CD4-positive, alpha-beta T cell treated with Interferon gamma for 1 hour (primary cell): ENCODE results near the gene HDDC2.

ENCODE experiments used
- DNase-seq: peaks from one replicate; pipeline ENCODE4 v3.0.0-alpha.2; 2020

The HDDC2 gene

DNA sequence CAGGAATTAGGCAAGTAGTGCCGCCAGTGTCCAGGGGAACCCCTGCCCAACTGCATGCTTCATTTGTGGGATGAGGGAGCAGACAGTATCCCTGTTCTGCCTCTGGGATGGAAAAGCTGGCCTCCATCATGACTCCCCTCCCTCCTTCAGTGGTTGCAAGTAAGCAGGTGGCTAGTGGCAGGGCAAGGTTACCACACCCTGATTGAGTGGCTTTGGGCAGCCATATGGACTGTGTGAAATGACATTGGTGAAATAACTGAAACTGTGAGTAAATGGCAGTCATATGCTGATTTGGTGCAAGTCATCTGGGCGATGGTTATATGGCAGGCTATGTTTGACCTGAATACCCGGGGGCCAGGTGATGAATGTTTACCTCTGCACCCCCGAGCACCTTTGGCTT is 33.0 kb downstream of the HDDC2 start:
- no peak for DNase-seq

DNA sequence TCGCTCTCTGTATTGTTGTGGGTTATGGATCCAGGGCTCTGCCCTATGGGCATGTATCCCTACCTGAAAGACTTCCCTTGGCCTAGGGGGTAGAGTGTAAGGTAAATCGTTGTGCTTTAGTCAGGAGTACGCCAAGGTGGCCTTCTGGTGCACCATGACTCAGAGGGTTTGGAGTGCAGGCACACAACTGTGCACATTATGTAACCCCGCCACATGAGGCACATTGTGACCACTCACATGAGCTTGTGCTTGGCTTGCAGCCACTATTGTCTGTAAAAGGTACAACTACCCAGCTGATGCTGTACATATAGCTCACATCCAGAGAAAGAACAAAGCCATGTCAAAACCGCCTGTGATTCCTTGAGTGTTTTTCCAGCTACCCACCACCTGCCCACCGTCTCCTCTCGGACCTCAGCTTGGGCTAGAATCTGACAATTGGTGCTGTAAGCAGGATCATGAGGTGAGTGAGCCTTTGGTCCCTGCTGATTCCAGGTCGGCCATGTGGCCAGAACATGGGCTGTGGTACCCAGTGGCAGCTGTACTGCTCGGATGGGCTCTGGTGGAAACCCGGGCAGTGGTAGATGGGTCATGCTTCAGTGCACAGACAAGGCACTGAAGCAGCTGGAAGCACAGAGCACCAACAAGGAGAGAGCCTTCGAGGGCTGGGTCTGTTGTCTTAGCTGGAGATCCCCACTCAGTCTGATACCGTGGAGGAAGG is 33.8 kb downstream of the HDDC2 start:
- no peak for DNase-seq

DNA sequence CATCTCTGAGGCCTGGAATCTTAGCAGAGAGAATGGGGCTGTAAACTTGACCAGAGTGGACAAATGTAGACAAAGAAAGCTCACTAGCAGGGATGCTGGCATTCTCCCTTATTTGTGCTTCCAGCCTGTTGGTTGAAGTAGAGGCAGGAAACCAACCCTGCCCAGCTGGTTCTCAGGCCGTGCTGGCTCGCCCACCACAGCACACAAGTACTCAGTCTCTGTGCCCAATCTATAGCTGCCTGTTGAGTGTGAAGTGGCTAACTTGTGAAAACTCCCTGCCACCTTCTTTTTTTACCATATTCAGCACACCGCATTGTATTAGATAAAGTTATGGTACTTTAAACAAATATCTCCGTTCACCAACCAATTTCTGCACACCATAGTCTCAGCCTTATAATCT is 37.3 kb downstream of the HDDC2 start:
- DNase-seq: no peak

DNA sequence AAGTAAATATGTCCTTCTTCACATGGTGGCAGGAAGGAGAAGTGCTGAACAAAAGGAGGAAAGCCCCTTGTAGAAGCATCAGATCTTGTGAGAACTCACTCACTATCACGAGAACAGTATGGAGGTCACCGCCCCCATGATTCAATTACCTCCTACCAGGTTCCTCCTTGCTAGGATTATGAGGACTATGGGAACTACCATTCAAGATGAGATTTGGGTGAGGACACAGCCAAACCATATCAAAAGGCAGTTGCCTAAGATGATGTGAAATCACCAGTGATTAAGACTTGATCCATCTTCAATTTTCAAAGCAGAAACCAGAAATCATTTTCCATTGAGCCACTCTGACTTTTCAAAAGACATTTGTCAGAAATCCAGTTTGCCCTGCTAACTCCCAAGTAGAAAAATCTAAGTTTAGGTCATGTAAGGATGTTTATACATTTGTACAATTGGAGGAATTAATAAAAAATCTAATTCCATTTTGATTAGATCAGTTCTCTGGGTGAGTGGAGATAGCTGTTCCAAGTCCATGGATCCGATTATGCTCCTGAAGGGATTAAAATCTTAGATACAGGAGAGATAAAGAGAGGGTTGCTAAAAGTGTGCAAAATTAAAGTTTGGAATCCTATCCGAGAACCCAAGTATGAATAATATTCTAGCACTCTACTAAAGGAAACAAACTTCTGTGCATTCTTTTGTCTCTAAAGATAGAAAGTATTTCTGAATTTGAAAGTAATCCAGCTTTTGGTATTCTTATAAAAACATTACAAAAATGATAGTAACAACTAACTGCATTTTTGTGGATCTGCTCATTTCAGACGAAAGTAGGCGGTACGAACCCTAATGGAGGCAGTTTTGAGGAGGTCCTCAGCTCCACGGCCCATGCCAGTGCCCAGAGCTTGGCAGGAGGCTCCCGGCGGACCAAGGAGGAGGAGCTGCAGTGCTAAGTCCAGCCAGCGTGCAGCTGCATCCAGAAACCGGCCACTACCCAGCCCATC is 39.5 kb downstream of the HDDC2 start:
- DNase-seq: no peak

DNA sequence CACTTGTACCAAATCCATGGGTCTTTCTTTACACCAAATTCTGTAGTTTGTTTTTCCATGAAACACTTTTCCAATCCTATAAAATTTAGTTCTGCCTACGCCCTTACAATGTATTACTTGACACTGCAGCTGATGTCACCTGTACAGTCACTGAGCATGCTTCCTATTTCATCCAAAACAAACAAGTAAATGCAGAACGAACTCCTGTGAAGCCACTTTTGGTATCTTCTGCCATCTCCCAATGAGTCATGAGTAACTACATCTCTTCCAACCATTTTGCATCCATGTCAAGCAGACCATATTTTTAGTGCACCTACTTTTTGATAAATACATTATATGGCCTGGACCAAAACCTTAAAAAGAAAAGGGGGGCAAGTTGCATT is 42.4 kb downstream of the HDDC2 start:
- no peak for DNase-seq

DNA sequence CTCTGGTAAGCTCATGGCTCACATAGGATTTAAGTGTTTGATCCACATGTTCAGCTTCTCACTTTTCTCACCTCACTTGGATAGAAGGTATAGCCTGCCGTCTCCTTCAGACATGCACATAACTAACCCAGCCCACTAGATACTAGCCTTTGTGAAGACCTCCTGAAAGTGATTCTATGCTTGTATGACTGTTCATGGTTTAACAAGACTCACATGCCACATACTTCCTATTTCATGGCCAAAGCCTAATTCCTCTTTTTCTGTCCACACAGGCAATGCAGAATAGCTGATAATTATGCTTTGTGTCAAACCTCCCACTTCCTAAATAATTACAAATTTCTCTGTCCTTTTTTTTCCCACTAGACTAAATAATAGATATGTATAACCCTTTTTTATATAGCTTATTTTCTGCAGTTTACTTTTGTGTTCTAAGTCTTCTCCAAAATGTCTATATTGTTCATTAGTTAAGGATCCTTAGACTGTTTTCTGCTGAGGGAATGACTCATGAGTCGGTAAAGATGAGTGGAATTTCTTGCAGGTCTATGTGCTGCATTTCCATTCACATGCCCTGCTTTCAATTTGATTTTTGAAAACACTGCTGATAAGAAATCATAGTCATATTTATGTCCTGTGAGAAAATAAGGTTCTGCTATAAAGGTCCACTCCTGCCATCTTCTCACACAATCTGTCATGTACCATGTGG is 43.0 kb downstream of the HDDC2 start:
- DNase-seq: no peak

DNA sequence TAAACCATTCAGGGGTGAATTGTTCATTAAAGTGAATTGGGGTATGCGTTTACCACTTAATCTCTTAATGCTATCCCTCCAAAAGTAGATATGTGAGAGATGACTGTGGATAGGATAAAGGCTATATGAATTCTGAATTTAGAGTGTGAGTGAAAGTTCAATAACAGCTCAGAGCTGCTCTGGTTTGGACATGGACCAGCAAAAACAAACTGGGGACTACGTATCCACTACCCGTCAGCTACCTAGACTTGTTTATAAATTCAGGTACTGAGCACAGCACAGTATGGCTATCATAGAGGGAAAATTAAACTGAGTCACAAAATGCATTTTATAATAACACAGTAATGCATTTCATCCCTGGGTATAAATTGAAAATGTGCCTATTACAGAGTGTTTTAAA is 44.4 kb downstream of the HDDC2 start:
- no peak for DNase-seq

DNA sequence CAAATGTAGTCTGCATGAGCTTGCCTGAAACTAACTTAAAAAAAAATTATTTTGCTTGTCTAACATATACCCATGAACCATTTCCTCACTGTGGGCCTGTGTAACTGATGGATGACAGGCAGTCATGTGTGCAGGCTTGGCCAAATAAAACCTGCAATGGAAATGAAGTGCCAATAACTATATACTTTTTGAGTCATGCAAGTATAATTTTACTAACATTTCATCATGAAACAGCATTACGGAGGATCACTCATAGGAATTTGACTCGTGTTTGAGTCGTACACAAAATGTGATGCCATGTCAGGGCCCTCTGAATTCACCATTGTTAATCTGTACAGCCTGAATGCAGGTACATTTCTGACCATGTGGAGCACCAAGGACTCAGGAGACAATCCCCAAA is 46.6 kb downstream of the HDDC2 start:
- no peak for DNase-seq

DNA sequence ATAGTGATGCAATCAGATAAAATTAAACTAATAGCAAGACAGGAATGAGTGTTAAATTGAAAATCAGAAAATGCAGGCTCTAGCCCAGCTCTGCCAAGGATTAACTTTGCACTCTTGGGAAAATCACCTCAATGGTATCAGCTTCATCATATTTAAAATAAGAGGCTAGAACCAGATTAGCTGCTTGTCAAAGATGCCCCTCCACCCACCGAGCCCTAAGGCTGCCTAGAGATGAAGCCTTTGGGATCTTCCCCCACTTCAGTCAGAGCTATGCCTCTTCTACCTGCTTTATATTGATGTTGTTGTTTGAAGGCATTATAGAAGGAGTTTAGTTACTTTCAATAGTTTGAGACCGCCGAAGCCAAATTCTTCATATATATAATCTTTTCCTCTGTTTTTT is 47.4 kb downstream of the HDDC2 start:
- no peak for DNase-seq

DNA sequence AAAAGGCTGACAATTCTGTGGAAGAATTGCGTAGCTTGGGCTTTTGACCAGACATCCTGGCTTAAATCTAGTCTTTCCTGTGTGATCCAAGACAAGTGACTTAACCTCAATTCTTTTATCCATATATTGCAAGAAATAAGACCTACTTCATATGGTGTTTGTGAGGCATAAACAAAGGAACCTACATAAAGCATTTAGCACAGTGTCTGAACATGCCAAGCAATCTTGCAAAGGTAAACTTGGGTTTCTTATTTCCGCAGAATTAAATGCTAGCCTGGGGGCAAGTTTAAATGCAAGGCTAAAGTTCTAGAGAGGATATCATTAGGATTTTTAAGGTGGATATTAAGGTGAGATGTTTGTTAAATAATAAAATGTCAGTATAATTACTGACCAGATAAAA is 47.9 kb downstream of the HDDC2 start:
- no peak for DNase-seq

DNA sequence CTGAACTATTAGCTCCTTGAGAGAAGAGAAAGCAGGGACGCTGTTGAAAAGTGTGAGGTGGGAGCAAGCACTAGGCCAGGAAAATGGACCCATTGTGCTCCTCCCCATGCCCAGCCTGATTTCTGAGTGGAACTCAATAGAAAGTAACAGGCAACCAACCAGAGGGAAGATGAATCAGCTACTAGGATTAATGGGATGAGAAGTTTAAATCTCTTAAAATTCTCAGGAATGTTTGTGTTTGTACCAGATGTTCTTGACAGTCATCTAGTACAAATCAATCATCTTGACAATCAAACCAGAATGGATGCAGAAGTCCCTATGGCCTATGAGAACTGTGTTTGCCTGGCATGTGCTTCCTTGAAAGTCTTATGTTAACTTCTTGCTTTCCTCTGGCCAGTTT is 48.9 kb downstream of the HDDC2 start:
- no peak for DNase-seq

DNA sequence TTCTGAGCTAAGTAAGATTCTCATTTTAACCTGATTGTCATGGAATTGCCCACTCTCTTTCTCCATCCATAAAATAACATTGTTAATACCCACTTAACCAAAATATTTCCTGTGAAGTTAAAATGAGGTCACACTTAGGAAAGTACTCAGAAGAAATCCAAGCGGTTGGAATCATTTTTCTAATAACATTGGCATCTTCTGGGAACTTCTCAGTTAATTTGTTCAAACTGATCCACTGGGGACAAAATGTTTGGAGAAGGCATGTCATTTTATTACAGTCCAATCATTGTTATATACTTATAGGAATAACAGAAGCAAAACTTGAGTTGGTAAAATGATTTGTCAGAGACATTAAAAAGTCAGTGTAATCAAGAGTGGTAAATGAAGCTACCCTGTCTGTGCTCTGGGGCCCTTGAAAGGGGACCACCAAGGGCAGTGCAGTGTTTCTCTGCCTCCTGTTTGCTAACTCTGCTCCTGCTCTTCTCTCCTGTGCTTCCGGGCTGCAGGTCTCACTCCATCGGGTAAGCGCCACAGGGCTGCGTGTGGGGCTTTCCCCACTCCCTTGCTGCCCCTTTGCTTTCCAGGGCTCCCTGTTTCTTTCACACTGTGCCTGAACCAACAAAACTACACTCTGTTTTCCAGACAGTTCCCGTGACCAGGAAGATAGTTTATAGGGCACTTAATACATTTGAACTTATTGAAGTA is 50.1 kb downstream of the HDDC2 start:
- DNase-seq: no peak

DNA sequence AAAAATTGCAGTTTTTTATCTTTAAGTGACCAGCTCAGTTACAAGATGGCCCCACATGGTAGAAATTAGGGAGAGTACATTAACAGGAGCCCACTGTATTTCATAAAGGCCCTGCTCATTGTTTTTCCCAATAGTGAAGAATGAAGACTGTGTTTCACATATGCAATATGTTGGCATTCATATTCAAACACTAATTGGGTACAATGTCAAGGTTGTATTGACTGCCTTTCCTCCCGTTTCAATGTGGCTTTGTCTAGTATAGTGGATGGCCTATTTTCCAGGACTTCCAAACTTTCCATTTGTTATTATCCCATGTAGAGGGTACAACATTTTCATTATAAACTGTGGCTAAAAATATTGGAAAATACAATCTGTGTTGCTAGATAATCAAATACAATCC is 51.3 kb downstream of the HDDC2 start:
- no peak for DNase-seq

DNA sequence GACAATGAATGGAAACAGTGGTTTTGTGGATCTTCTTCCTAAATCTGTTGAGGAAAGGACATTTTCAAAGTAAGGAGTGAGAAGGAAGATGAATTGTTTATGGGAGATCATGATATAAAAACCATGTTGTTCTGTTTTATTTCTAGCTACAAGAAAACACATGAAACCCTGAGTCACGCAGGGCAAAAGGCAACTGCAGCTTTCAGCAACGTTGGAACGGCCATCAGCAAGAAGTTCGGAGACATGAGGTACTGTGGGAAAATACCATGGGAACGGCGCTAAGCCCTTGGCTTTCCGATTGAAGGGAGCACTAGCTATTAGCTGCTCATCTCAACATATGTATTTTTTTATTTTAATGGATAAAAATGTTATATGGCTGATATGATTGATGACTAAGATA is 53.6 kb downstream of the HDDC2 start:
- DNase-seq: no peak

DNA sequence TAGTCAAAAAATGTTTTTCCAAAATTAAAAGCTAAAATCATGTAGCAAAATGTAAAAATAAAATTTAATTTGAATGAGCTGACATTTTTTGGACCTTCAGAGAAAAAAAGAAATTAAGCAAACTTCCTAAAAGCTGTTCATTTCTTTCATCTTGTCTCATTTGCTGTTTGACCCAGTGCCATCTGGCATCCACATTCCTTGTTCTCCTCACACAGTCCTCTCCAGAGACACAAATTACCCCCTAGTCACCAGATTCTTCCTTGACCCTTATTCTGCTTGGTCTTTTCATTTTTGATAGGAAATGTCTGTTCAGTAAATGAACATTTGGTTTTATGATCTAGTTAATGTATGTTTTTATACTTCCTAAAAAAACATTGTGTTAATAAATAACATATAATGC is 55.2 kb downstream of the HDDC2 start:
- no peak for DNase-seq

DNA sequence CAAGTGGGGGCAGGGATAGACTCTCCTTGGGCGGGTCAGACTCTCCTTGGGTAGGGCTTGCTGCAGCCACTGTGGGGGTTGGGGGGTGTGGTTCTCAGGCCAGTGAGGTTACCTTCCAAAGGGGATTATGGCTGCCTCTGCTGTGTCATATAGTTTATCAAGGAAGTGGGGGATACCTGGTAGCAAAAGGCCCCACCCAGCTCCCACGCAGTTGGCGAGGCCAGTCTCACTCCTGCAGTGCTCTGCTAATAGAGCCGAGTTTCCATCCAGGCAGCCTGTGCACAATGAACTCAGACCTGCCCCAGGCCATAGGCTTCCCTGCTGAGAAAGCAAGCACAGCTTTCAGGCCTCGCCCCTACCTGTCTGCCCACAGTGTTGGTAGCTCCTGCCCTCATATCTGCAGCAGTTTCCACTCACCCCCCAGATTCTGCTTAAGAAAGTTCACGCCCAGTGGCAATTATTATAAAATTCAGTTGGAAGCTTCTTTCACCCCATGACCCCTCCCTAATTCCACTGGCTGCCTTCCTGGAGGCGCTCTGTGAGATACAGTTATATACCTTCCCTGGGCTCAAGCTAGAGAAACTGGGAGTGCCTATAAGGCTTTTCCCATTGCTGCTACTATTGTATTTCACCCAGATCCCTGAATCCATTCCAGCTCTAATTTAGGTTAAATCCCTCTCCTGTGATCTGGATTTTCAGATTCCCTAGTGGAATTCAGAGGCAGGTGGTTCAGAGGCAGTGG is 56.1 kb downstream of the HDDC2 start:
- no peak for DNase-seq

DNA sequence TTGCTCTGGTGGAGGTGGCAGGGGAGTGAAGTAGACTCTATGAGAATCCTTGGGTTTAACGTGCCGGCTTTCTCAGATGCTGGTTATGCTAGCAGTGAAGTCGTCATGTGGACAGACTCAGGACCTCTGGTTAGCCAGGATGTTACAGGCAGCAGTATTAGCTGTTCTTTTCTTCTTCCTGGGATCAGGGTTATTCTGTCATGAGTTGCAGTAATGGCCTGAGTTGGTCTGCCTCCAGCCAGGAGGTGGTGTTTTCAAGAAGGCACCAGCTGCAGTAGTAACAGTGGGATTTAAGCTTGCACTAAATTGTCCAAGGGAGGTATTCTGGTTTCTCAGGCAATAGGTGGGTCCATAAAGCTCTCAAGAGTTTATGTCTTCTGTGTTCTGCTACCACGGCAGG is 56.7 kb downstream of the HDDC2 start:
- DNase-seq: no peak

DNA sequence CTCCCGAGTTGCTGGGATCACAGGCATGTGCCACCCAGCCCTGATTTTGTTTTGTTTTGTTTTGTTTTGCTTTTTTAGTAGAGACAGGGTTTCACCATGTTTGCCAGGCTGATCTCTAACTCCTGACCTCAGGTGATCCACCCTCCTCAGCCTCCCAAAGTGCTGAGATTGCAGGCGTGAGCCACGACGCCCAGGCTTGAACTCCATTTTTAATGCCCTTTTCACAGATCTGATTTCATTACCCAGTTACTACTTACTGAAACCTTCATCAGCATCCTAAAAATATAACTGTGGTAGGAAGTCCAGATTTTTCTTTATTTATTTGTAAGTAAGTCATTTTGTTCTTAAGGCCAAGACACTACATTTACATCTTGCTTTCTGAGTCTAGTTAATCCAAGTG is 64.0 kb downstream of the HDDC2 start:
- no peak for DNase-seq

DNA sequence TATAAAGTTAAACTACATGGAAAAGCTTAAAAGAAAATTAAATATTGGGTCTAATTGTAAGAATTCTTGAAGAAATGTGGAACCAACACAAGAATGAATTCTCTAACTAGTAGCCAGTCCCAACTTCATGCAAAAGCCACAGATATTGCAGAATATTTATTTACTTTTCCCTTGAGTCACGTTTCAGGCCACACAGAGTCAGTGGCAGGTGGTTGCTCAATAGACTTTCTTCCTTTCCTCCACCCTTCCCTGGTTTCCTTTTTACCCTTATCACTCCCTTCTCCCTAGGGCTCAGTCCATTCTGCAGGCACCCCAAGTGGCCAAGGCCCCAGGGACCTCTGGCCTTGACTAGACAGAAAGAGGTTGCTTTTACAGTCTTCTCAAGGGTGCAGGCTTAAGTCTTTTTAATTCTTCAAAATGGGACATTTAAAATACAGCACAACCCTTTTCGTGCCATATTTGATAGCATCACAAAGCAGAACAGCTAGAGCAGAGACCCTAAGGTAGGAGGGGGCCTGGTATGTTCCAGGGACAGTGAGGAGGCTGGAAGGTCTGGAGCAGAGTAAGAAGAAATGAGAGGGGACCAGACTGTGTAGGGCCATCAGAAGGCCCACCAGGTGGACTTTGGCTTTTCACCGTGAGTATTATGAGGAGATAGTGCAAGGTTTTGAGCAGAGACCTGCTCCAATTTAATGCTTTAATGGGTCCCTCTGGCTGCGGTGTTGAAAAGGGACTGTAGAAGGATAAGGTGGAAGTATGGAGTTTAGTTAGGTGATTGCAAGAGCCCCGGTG is 65.0 kb downstream of the HDDC2 start:
- no peak for DNase-seq

DNA sequence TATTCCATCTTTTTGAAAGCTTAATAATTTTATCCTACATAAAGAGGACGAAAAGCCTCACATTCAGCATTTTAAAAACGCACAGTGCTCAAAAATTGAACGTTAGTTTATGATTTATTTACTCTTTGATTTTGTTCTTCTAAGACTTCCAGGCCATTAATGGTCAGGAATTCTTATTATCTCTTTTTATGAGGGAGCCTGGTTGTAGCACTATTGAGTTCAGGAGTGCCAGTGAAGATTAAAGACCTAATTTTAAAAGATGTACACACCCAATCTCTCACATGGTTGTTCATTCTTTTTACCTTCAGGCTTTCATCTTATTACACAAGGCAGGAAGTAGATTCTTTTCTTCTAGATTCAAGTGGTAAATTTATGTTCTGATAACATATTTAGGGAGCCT is 68.6 kb downstream of the HDDC2 start:
- no peak for DNase-seq

DNA sequence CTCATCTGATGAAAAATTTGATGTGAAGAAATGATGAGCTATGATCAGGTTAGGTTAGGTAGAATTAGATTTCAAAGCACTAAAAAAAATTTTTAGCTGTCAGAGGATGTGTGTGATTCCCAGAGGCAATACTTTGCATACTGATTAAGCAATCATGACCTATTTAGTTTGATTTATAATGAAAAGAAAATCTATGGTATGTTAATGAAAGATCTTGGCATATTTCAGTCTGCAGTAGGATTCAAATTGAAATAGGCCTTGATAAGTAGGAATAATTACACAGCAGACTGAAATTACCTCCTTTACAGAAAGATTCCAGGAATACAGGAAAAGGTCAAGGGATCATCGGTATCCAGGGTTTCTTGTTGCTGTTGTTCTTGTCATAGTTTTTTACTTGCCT is 69.3 kb downstream of the HDDC2 start:
- no peak for DNase-seq
